Spleen (tissue), 11 donors: Measurements from ENCODE around the gene WWP2. TPM values are rescaled to one million over a fixed set of nuclear protein-coding genes. Genes with fewer than 3 reads are reported as not detected.
"Not testable (repeated sequence)": the region's sequence is repeated elsewhere in the genome, so short reads cannot be mapped to it uniquely, and the experiment has no call there.

Experiments
- DNase-seq: peaks from one replicate; pipeline ENCODE4 v3.0.0-alpha.2; 2020
- H3K27ac ChIP-seq, 8 donors: fragments of 200-600 bp; sonication (generic) in 7 of 8; 1 replicate in 4 of 8; 2 replicates in 4 of 8; pipeline versions ENCODE4 v1.5.0 to v1.8.0; 2016 to 2021; ENCODE audit warnings: inconsistent platforms in 4 of 8, mild to moderate bottlenecking in 4 of 8, moderate library complexity in 1 of 8
- H3K27me3 ChIP-seq, 7 donors: fragments of 200-600 bp; sonication (generic) in 6 of 7; replicated peaks in 1 of 7; 1 replicate in 4 of 7; 2 replicates in 3 of 7; pipeline versions ENCODE4 v1.5.0 to v1.8.0; 2016 to 2021; ENCODE audit warnings: inconsistent platforms in 3 of 7, mild to moderate bottlenecking in 1 of 7
- H3K36me3 ChIP-seq, 6 donors: fragments of 200-600 bp; sonication (generic) in 5 of 6; 1 replicate in 4 of 6; 2 replicates in 2 of 6; pipeline versions ENCODE4 v1.5.0 to v1.8.0; 2016 to 2021; ENCODE audit warnings: inconsistent platforms in 2 of 6
- H3K4me1 ChIP-seq, 6 donors: fragments of 200-600 bp; sonication (generic) in 5 of 6; 1 replicate in 3 of 6; 2 replicates in 3 of 6; pipeline versions ENCODE4 v1.5.0 to v1.8.0; 2016 to 2021; ENCODE audit warnings: inconsistent platforms in 3 of 6
- H3K4me3 ChIP-seq, 8 donors: fragments of 200-600 bp; sonication (generic) in 7 of 8; 1 replicate in 4 of 8; 2 replicates in 4 of 8; pipeline versions ENCODE4 v1.5.0 to v1.8.0; 2016 to 2021; ENCODE audit warnings: inconsistent platforms in 4 of 8, mild to moderate bottlenecking in 4 of 8, moderate library complexity in 2 of 8
- H3K9me3 ChIP-seq, 8 donors: fragments of 200-600 bp; sonication (generic) in 7 of 8; 1 replicate in 4 of 8; 2 replicates in 4 of 8; pipeline versions ENCODE4 v1.5.0 to v1.8.0; 2016 to 2021; ENCODE audit warnings: inconsistent platforms in 4 of 8
- WGBS, 5 donors: extraction: QIAGEN DNeasy Blood & Tissue Kit in 3 of 5; methylation state at CpG; one replicate each; pipeline versions ENCODE4 v1.1.5 to v1.1.7; 2013 to 2018; 5-methylcytosine and 5-hydroxymethylcytosine counted together
- intact Hi-C: fragments of 100-400 bp; cut with DNase I; formaldehyde crosslinking; loops from one replicate; pipeline ENCODE4 v1.15.0; 2023; ENCODE audit warnings: low total_unique reads
- microRNA-seq, 3 donors: library from miRNA; unstranded; fragments of <30 nt; microRNA quantifications; one replicate each; pipeline versions ENCODE4 to v1.1.0, GENCODE V29; 2019 to 2020
- polyA plus RNA-seq, 3 donors: library from polyadenylated mRNA; stranded (reverse); fragments of 200-250 nt; gene quantifications; one replicate each; pipeline ENCODE4 v1.2.1, GENCODE V29; 2013
- small RNA-seq, 4 donors: library from RNA; depleted of rRNA; stranded (forward); fragments of <200 nt; gene quantifications; one replicate each; pipeline ENCODE3, GENCODE V24; 2016
- total RNA-seq, 7 donors: library from RNA; depleted of rRNA in 3 of 7; stranded (reverse); fragments of >200 nt in 3 of 7; fragmentation: NEBNext Ultra II Directional in 4 of 7; extraction: Animal tissue kit (Norgen Biotek cat#: 25700) in 4 of 7; gene quantifications; one replicate each; pipeline versions ENCODE4 v1.1.0 to v1.2.1, GENCODE V29; 2016 to 2021
- donor health status: healthy with polysubstance abuse.
- donor health status: DM: no; HTN: no; CAD: no; lungs with moderate emphysema.
- donor health status: DM: no; HTN: no; CAD: no.
- donor health status: Bipolar disorder and iron deficiency.
- donor health status: healthy.
- donor health status: DM: no; HTN: no; CAD: no.
- donor health status: DM: yes; HTN: yes; CAD: no.

WWP2 gene
- total and polyA plus RNA-seq, 10 donors = 13.7 to 109 (median 67.7) TPM

DNA sequence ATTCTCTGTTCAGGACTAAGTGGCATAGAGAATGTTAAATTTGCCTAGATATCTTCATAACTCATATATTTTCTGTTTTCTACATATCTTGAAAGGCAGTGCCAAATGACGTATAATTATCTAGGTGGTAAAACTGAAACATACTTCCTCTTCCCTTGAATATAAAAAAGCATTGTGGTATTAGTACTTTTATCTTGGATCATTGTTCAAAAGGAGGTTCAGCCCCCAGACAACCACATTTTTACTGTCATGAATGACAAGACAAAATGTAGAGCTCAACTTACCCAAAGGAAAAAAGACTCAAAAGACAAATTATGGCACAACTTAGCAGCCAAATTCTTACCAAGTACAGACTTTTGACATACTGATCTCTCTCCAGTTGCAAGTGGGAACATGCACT lies 223.1 kb downstream of the WWP2 start:
- DNase-seq, H3K4me1 ChIP-seq, intact Hi-C loops, H3K27me3 ChIP-seq, H3K4me3 ChIP-seq, H3K27ac ChIP-seq, H3K9me3 ChIP-seq: not testable (repeated sequence)
- WGBS, 5 donors = 63 to 95% (median 81%) methylated on average over 1 of the region's 1 CpG
- peaks cover 0 to 33% (median under 1%) of the 10 kb centered on the region in 6 donors for H3K36me3 ChIP-seq

Small RNAs within 50 kb of the gene (microRNA-seq; reads per million reads assigned to microRNA genes)
- gene MIR140 = 5,589 to 11,878 (median 7,433) reads per million in 3 donors

Small RNAs within 50 kb of the gene (small RNA-seq; reads per million reads assigned to genes)
- gene AC026468.1 (0 reads per million in 4 donors), gene MIR140 (155 to 210 (median 182) reads per million in 4 donors), gene RF00091 (0 reads per million in 4 donors)

Other genes starting within 250 kb of the WWP2 start
- gene NFAT5, start 196.4 kb upstream of the WWP2 start, total RNA-seq = 10 to 100 TPM; 50.5 to 96.8 (median 60.9) TPM
- gene NFAT5, start 196.4 kb upstream of the WWP2 start, polyA plus RNA-seq = 1 to 10 TPM in 2 of 3 donors, under 1 TPM in 1; 0.79 to 4.8 (median 1.0) TPM
- 10 to 100 TPM in 6 of 7 donors, 1 to 10 TPM in 1; 9.2 to 70.6 (median 24.0) TPM for gene NQO1, start 35.8 kb upstream of the WWP2 start, total RNA-seq
- gene NQO1, start 35.8 kb upstream of the WWP2 start, polyA plus RNA-seq = 10 to 100 TPM; 13.0 to 25.6 (median 13.4) TPM
- 10 to 100 TPM; 39.1 to 44.7 (median 39.7) TPM for gene NOB1, start 7.4 kb upstream of the WWP2 start, total RNA-seq
- gene NOB1, start 7.4 kb upstream of the WWP2 start, polyA plus RNA-seq = 10 to 100 TPM; 35.1 to 48.8 (median 46.1) TPM
- 1 to 10 TPM in 5 of 7 donors, under 1 TPM in 2; 0.47 to 5.3 (median 1.7) TPM for gene CLEC18A, start 189.0 kb downstream of the WWP2 start, total RNA-seq
- gene CLEC18A, start 189.0 kb downstream of the WWP2 start, polyA plus RNA-seq = 1 to 10 TPM in 2 of 3 donors, under 1 TPM in 1; 0.99 to 4.1 (median 1.3) TPM